ENCODE data around the gene SAMD10. TPM values are rescaled to one million over a fixed set of nuclear protein-coding genes. Genes with fewer than 3 reads are reported as not detected.

The SAMD10 gene
- total and polyA plus RNA-seq, 2 of the 8 experiments (the other 6 are each of a cell fraction or from before 2014, with no cell fraction given) = 3.0 to 5.2 TPM

DNA sequence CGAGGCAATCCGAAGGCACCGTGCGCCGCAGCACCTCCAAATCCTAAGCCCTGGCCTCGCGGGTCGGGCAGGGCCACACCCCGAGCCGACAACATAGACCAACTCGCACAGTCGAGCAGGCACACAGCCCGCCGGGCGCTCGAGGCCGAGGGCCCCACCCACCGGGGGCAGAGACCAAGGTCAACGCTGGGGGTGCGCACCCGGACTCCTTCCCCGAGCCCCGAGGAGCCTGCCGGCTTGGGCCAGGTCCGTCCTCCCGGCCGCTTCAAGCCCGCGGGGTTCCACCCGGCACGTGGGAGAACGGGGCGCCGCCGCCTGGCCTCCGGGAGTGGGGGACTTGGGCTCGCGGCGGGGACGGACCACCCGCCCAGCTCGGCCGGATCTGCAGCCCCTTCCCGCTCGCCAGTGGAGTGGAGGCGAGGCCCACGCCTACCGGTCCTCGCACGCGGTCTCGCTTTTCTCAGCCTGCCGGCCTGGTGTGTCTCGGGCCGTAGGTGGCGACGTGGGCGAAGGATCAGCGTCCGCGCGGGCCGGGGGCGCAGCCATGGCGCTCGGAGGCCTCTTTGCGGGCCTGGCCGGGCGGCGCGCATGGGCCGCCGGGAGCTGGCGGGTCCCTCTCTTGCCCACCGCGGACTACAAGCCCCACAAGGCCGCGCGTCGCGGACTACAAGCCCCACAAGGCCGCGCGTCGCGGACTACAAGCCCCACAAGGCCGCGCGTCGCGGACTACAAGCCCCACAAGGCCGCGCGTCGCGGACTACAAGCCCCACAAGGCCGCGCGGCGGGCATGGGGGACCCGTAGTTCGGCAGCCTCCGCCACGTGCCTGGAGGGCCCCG, 23.4 kb downstream of the SAMD10 start, which contains the start of gene UCKL1 (continued):
- 0 out of 2 replicates have a peak, but pooled peaks have one; percentile 58 for TF ChIP-seq TAF1 (IDR thresholded peaks at IDR 0.05; ENCODE audit: low read depth, low read length)
- peak; percentile 53; the same call in 1 of the 2 replicates for TF ChIP-seq RBBP5 (IDR thresholded peaks at IDR 0.05; ENCODE audit: borderline replicate concordance, low read depth, low read length)
- TF ChIP-seq TCF12 (IDR thresholded peaks at IDR 0.05; ENCODE audit: low read depth, low read length) = no peak
- TF ChIP-seq, protein P1, sequence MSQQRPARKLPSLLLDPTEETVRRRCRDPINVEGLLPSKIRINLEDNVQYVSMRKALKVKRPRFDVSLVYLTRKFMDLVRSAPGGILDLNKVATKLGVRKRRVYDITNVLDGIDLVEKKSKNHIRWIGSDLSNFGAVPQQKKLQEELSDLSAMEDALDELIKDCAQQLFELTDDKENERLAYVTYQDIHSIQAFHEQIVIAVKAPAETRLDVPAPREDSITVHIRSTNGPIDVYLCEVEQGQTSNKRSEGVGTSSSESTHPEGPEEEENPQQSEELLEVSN (IDR thresholded peaks at IDR 0.05) = peak; percentile 24; the same call in 1 of the 2 replicates
- peak; percentile 84 for TF ChIP-seq PHF8 (conservative IDR thresholded peaks at IDR 0.05; ENCODE audit: low read depth, low read length)
- TF ChIP-seq SIX5 (IDR thresholded peaks at IDR 0.05; ENCODE audit: low read depth, low read length) = peak; percentile 95
- peak in 1 of 2 experiments; percentile 89; a peak in 1 of 4 replicates for TF ChIP-seq SIN3A (conservative IDR thresholded peaks at IDR 0.05 in 1 of 2, IDR thresholded peaks at IDR 0.05 in 1 of 2; ENCODE audit: low read depth in 1 of 2, low read length in 2 of 2)
- TF ChIP-seq NANOG (IDR thresholded peaks at IDR 0.05; ENCODE audit: insufficient read depth, low read depth, low read length, poor library complexity, severe bottlenecking) = no peak
- peak; percentile 26 for TF ChIP-seq POLR2AphosphoS5 (IDR thresholded peaks at IDR 0.05; ENCODE audit: low read depth, low read length)
- TF ChIP-seq CTBP2 (IDR thresholded peaks at IDR 0.05; ENCODE audit: borderline replicate concordance, insufficient read depth, insufficient read length, low read length) = no peak
- TF ChIP-seq SAP30 (IDR thresholded peaks at IDR 0.05; ENCODE audit: insufficient read depth, insufficient replicate concordance, low read length) = no peak
- 0 out of 2 replicates have a peak, but pooled peaks have one; percentile 10 for TF ChIP-seq KDM5A (IDR thresholded peaks at IDR 0.05; ENCODE audit: low read length)
- TF ChIP-seq ASH2L (IDR thresholded peaks at IDR 0.05; ENCODE audit: low read length) = peak; percentile 71
- peak; percentile 75 for TF ChIP-seq CREB1 (IDR thresholded peaks at IDR 0.05)
- TF ChIP-seq CHD2 (IDR thresholded peaks at IDR 0.05; ENCODE audit: low read length) = peak; percentile 63; the same call in 1 of the 2 replicates
- TF ChIP-seq, protein P2, sequence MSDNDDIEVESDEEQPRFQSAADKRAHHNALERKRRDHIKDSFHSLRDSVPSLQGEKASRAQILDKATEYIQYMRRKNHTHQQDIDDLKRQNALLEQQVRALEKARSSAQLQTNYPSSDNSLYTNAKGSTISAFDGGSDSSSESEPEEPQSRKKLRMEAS (IDR thresholded peaks at IDR 0.05) = peak; percentile 91
- TF ChIP-seq SRF (IDR thresholded peaks at IDR 0.05; ENCODE audit: low read depth, low read length) = 0 out of 2 replicates have a peak, but pooled peaks have one; percentile 20
- TF ChIP-seq SP2 (IDR thresholded peaks at IDR 0.05; ENCODE audit: low read length) = no peak
- TF ChIP-seq BRCA1 (IDR thresholded peaks at IDR 0.05; ENCODE audit: low read depth, low read length) = no peak

All from H1 (cell line).